ENCODE data around the gene MAP4K2.
A peak's percentile ranks its signal among the peaks of the same experiment; 100 is the strongest.

MAP4K2 gene

GRCh38 chr11:64766881-64767280 is 36.1 kb downstream of the MAP4K2 start:
- Histone ChIP-seq H3K4me3 (ENCODE audit: low read depth, low read length) (no peak overlapping the region), H3K27ac (no peak overlapping the region), H3K27me3 (ENCODE audit: insufficient read depth, low read depth, severe bottlenecking) (no peaks in the 10 kb centered on the region), H3K36me3 (peaks cover 92% of the 10 kb centered on the region), H3K9me3 (ENCODE audit: severe bottlenecking) (no peaks in the 10 kb centered on the region)
- DNase-seq: no peak
- TF ChIP-seq, protein P1, sequence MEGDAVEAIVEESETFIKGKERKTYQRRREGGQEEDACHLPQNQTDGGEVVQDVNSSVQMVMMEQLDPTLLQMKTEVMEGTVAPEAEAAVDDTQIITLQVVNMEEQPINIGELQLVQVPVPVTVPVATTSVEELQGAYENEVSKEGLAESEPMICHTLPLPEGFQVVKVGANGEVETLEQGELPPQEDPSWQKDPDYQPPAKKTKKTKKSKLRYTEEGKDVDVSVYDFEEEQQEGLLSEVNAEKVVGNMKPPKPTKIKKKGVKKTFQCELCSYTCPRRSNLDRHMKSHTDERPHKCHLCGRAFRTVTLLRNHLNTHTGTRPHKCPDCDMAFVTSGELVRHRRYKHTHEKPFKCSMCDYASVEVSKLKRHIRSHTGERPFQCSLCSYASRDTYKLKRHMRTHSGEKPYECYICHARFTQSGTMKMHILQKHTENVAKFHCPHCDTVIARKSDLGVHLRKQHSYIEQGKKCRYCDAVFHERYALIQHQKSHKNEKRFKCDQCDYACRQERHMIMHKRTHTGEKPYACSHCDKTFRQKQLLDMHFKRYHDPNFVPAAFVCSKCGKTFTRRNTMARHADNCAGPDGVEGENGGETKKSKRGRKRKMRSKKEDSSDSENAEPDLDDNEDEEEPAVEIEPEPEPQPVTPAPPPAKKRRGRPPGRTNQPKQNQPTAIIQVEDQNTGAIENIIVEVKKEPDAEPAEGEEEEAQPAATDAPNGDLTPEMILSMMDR (IDR thresholded peaks at IDR 0.05; ENCODE audit: low read depth, low read length): no peak

- no peak for DNase-seq
- Histone ChIP-seq H3K36me3 (peaks cover 83% of the 10 kb centered on the region), H3K9me3 (ENCODE audit: severe bottlenecking) (no peaks in the 10 kb centered on the region), H3K27ac (no peak overlapping the region), H3K4me3 (ENCODE audit: low read depth, low read length) (no peak overlapping the region), H3K27me3 (ENCODE audit: insufficient read depth, low read depth, severe bottlenecking) (no peaks in the 10 kb centered on the region)
- TF ChIP-seq, protein P1 (IDR thresholded peaks at IDR 0.05; ENCODE audit: low read depth, low read length): no peak
Measured at GRCh38 chr11:64765851-64766665, 37.0 kb downstream of the MAP4K2 start.

DNA sequence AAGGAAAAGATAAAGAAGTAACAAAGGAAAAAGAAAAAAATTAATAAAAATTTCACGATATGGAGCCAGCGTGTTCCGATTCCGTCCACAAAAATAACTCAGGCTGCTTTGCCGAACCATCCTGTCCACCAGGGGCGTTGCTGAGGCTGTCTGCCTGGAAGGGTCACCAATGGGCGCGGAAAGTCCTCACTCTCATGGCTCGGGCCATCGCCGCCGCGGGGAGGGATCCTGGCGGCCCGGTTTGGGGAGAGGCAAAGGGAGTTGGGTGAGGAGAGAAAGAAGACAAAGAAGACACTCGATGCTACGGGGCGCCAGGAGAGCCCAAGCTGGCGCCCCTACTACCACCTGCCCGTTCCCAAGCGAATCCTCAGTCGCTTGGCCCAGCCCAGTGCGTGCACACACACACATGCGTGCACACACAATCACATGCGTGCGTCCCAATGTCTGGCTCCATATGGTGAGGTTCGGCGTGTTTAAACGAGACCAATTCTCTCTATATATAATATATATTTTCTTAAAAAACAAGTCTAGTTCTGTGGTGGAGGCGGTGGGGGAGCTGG is 37.6 kb downstream of the MAP4K2 start:
- TF ChIP-seq, protein P1 (IDR thresholded peaks at IDR 0.05; ENCODE audit: low read depth, low read length): peak; percentile 51
- Histone ChIP-seq H3K27ac (no peak overlapping the region), H3K4me3 (ENCODE audit: low read depth, low read length) (no peak overlapping the region), H3K36me3 (peaks cover 77% of the 10 kb centered on the region), H3K27me3 (ENCODE audit: insufficient read depth, low read depth, severe bottlenecking) (no peaks in the 10 kb centered on the region), H3K9me3 (ENCODE audit: severe bottlenecking) (no peaks in the 10 kb centered on the region)
- DNase-seq: no peak

DNA sequence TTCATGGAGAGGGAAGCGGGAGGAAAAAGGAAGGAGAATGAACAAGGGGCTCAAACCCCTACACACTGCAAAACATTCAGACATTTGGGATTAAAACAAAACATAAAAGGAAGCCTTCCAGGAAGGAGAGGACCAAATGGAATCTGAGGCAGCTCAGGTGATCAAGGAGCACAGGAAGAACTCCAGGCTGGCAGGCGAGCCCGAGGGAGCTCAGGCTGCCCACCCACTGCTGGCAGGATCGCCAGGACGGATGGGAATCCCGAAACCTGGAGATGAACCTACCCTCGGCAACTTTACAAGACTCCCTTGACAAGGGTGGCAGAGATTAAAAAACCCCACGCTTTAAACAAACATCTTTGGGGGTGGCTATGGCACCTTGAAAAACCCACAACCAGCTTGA is 38.3 kb downstream of the MAP4K2 start:
- no peak overlapping the region for H3K4me3 ChIP-seq (ENCODE audit: low read depth, low read length)
- no peaks in the 10 kb centered on the region for H3K27me3 ChIP-seq (ENCODE audit: insufficient read depth, low read depth, severe bottlenecking)
- peaks cover 70% of the 10 kb centered on the region for H3K36me3 ChIP-seq
- H3K27ac ChIP-seq: no peak overlapping the region
- DNase-seq: no peak
- TF ChIP-seq, protein P1 (IDR thresholded peaks at IDR 0.05; ENCODE audit: low read depth, low read length): no peak
- no peaks in the 10 kb centered on the region for H3K9me3 ChIP-seq (ENCODE audit: severe bottlenecking)

- no peaks in the 10 kb centered on the region for H3K9me3 ChIP-seq (ENCODE audit: severe bottlenecking)
- no peaks in the 10 kb centered on the region for H3K27me3 ChIP-seq (ENCODE audit: insufficient read depth, low read depth, severe bottlenecking)
- no peak for DNase-seq
- peaks cover 64% of the 10 kb centered on the region for H3K36me3 ChIP-seq
- peak overlapping the region; percentile 22 for H3K27ac ChIP-seq
- H3K4me3 ChIP-seq (ENCODE audit: low read depth, low read length): no peak overlapping the region
- TF ChIP-seq, protein P1 (IDR thresholded peaks at IDR 0.05; ENCODE audit: low read depth, low read length): no peak
Measured at GRCh38 chr11:64764040-64764611, 38.9 kb downstream of the MAP4K2 start.

Data from WERI-Rb-1 (cell line).